Measurements from ENCODE around the gene TTLL13. TPM values are rescaled to one million over a fixed set of nuclear protein-coding genes. Genes with fewer than 3 reads are reported as not detected.

TTLL13 gene
- total and polyA plus RNA-seq, 8 donors, result 0.13 to 0.81 (median 0.31) TPM; not detected in 2

DNA sequence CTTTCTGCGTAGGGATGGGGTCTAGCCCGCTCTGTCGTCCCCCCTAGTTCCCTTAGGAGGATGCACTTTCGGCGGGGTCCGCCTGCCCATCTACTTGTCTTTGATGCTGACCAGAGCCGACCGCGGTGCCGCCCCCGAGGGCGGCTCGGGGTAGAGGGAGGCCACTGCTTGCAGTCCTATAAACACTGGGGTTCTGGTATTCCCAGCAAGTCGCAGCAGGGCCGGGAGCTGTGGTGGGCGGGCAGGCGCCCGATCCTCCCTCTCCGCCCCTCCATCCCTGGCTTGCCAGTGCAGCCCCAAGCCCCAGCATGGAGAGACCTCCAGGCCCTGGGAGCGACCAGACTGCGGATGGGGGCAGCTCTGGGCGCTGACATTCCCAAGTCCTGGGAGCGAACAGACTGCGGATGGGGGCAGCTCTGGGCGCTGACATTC, 47.4 kb upstream of the TTLL13 start:
- peak; percentile 33 for ATAC-seq
- H3K4me3 ChIP-seq, result peak overlapping the region; percentile 72 to 94
- peak in 1 of 4 donors; percentile 71 for DNase-seq
- no peaks in the 10 kb centered on the region for H3K9me3 ChIP-seq
- H3K27ac ChIP-seq, result no peak overlapping the region
- H3K36me3 ChIP-seq, result peaks cover 0 to 28% of the 10 kb centered on the region in 2 donors
- H3K4me1 ChIP-seq, result peaks cover 14 to 64% of the 10 kb centered on the region in 2 donors
- no peak for TF ChIP-seq CTCF (IDR thresholded peaks at IDR 0.05)
- H3K27me3 ChIP-seq, result no peaks in the 10 kb centered on the region
- intact Hi-C loops (cut with DNase I), result no loop called here

GRCh38 chr15:90202929-90203328, 46.4 kb upstream of the TTLL13 start:
- no peak for TF ChIP-seq CTCF (IDR thresholded peaks at IDR 0.05)
- H3K4me1 ChIP-seq, result peaks cover 14 to 64% of the 10 kb centered on the region in 2 donors
- H3K36me3 ChIP-seq, result peaks cover 0 to 38% of the 10 kb centered on the region in 2 donors
- DNase-seq (no peak), ATAC-seq (no peak)
- intact Hi-C loops (cut with DNase I), result no loop called here
- H3K27ac ChIP-seq, result no peak overlapping the region
- H3K4me3 ChIP-seq, result no peak overlapping the region
- H3K9me3 ChIP-seq, result no peaks in the 10 kb centered on the region
- H3K27me3 ChIP-seq, result no peaks in the 10 kb centered on the region

- no peak overlapping the region for H3K27ac ChIP-seq
- H3K4me3 ChIP-seq, result no peak overlapping the region
- intact Hi-C loops (cut with DNase I), result no loop called here
- peaks cover 14 to 64% of the 10 kb centered on the region in 2 donors for H3K4me1 ChIP-seq
- TF ChIP-seq CTCF (IDR thresholded peaks at IDR 0.05), result no peak
- DNase-seq, result peak in 1 of 4 donors; percentile 10
- H3K27me3 ChIP-seq, result no peaks in the 10 kb centered on the region
- no peaks in the 10 kb centered on the region for H3K9me3 ChIP-seq
- no peak for ATAC-seq
- H3K36me3 ChIP-seq, result peaks cover 0 to 38% of the 10 kb centered on the region in 2 donors
Measured at GRCh38 chr15:90203473-90203872, 45.9 kb upstream of the TTLL13 start.

- ATAC-seq (no peak), DNase-seq (peak in 1 of 4 donors; percentile 43)
- intact Hi-C loops (cut with DNase I), result no loop called here
- H3K4me3 ChIP-seq, result no peak overlapping the region
- H3K4me1 ChIP-seq, result peaks cover 14 to 66% of the 10 kb centered on the region in 2 donors
- no peaks in the 10 kb centered on the region for H3K27me3 ChIP-seq
- no peaks in the 10 kb centered on the region for H3K9me3 ChIP-seq
- H3K27ac ChIP-seq, result no peak overlapping the region
- H3K36me3 ChIP-seq, result peaks cover 0 to 39% of the 10 kb centered on the region in 2 donors
- TF ChIP-seq CTCF (IDR thresholded peaks at IDR 0.05), result no peak
Measured at GRCh38 chr15:90203922-90204321, 45.4 kb upstream of the TTLL13 start.

- no peak overlapping the region for H3K4me3 ChIP-seq
- TF ChIP-seq CTCF (IDR thresholded peaks at IDR 0.05), result no peak
- peaks cover 14 to 71% of the 10 kb centered on the region in 2 donors for H3K4me1 ChIP-seq
- H3K27ac ChIP-seq, result no peak overlapping the region
- H3K36me3 ChIP-seq, result peaks cover 0 to 52% of the 10 kb centered on the region in 2 donors
- DNase-seq, result peak in 1 of 4 donors; percentile 34
- intact Hi-C loops (cut with DNase I), result no loop called here
- no peaks in the 10 kb centered on the region for H3K9me3 ChIP-seq
- H3K27me3 ChIP-seq, result no peaks in the 10 kb centered on the region
- ATAC-seq, result no peak
Measured at GRCh38 chr15:90205050-90205848, 44.1 kb upstream of the TTLL13 start.
